ENCODE measurements around the gene ANO2. TPM values are rescaled to one million over a fixed set of nuclear protein-coding genes. Genes with fewer than 3 reads are reported as not detected.

ANO2 gene
- polyA plus RNA-seq, 2 donors: 1.3 to 1.4 TPM

GRCh38 chr12:5923043-5923605, 21.9 kb downstream of the ANO2 start:
- peaks cover 0 to 4% of the 10 kb centered on the region in 2 donors for H3K9me3 ChIP-seq (ENCODE audit: control insufficient read depth in 2 of 2, insufficient read depth in 1 of 2, low read depth in 1 of 2, low read length in 1 of 2)
- no peak overlapping the region for H3K4me3 ChIP-seq (ENCODE audit: low read depth in 1 of 2, low read length in 2 of 2)
- 64 to 66% methylated on average over 12 to 14 of the region's 14 CpGs for WGBS, 2 donors
- H3K4me1 ChIP-seq (ENCODE audit: control insufficient read depth in 2 of 2, insufficient read depth in 2 of 2, low read length in 1 of 2): no peaks in the 10 kb centered on the region
- H3K27me3 ChIP-seq (ENCODE audit: control insufficient read depth in 1 of 2, insufficient read depth in 2 of 2, low read length in 2 of 2): no peaks in the 10 kb centered on the region
- no peak overlapping the region for H3K27ac ChIP-seq (ENCODE audit: low read depth in 2 of 2, low read length in 1 of 2)
- H3K36me3 ChIP-seq (ENCODE audit: control insufficient read depth in 2 of 2, insufficient read depth in 2 of 2, low read length in 1 of 2): no peaks in the 10 kb centered on the region

GRCh38 chr12:5921966-5922899, 22.8 kb downstream of the ANO2 start:
- WGBS, 2 donors: 70 to 73% methylated on average over 15 of the region's 15 CpGs
- Histone ChIP-seq H3K36me3 (ENCODE audit: control insufficient read depth in 2 of 2, insufficient read depth in 2 of 2, low read length in 1 of 2) (no peaks in the 10 kb centered on the region), H3K4me1 (ENCODE audit: control insufficient read depth in 2 of 2, insufficient read depth in 2 of 2, low read length in 1 of 2) (no peaks in the 10 kb centered on the region), H3K27ac (ENCODE audit: low read depth in 2 of 2, low read length in 1 of 2) (no peak overlapping the region), H3K9me3 (ENCODE audit: control insufficient read depth in 2 of 2, insufficient read depth in 1 of 2, low read depth in 1 of 2, low read length in 1 of 2) (peaks cover 0 to 4% of the 10 kb centered on the region in 2 donors), H3K27me3 (ENCODE audit: control insufficient read depth in 1 of 2, insufficient read depth in 2 of 2, low read length in 2 of 2) (no peaks in the 10 kb centered on the region), H3K4me3 (ENCODE audit: low read depth in 1 of 2, low read length in 2 of 2) (no peak overlapping the region)

- H3K36me3 ChIP-seq (ENCODE audit: control insufficient read depth in 2 of 2, insufficient read depth in 2 of 2, low read length in 1 of 2): no peaks in the 10 kb centered on the region
- H3K4me1 ChIP-seq (ENCODE audit: control insufficient read depth in 2 of 2, insufficient read depth in 2 of 2, low read length in 1 of 2): no peaks in the 10 kb centered on the region
- WGBS, 2 donors: 90 to 95% methylated on average over 25 of the region's 25 CpGs
- peaks cover 0 to 4% of the 10 kb centered on the region in 2 donors for H3K9me3 ChIP-seq (ENCODE audit: control insufficient read depth in 2 of 2, insufficient read depth in 1 of 2, low read depth in 1 of 2, low read length in 1 of 2)
- H3K4me3 ChIP-seq (ENCODE audit: low read depth in 1 of 2, low read length in 2 of 2): no peak overlapping the region
- no peaks in the 10 kb centered on the region for H3K27me3 ChIP-seq (ENCODE audit: control insufficient read depth in 1 of 2, insufficient read depth in 2 of 2, low read length in 2 of 2)
- H3K27ac ChIP-seq (ENCODE audit: low read depth in 2 of 2, low read length in 1 of 2): no peak overlapping the region
These were observed 23.8 kb downstream of the ANO2 start for GRCh38 chr12:5921027-5921909.

- no peaks in the 10 kb centered on the region for H3K4me1 ChIP-seq (ENCODE audit: control insufficient read depth in 2 of 2, insufficient read depth in 2 of 2, low read length in 1 of 2)
- H3K27ac ChIP-seq (ENCODE audit: low read depth in 2 of 2, low read length in 1 of 2): no peak overlapping the region
- 74 to 75% methylated on average over 9 of the region's 9 CpGs for WGBS, 2 donors
- H3K4me3 ChIP-seq (ENCODE audit: low read depth in 1 of 2, low read length in 2 of 2): no peak overlapping the region
- peaks cover 0 to 4% of the 10 kb centered on the region in 2 donors for H3K9me3 ChIP-seq (ENCODE audit: control insufficient read depth in 2 of 2, insufficient read depth in 1 of 2, low read depth in 1 of 2, low read length in 1 of 2)
- H3K27me3 ChIP-seq (ENCODE audit: control insufficient read depth in 1 of 2, insufficient read depth in 2 of 2, low read length in 2 of 2): no peaks in the 10 kb centered on the region
- H3K36me3 ChIP-seq (ENCODE audit: control insufficient read depth in 2 of 2, insufficient read depth in 2 of 2, low read length in 1 of 2): no peaks in the 10 kb centered on the region
These were observed 28.2 kb downstream of the ANO2 start for GRCh38 chr12:5916785-5917290.

- Histone ChIP-seq H3K4me1 (ENCODE audit: control insufficient read depth in 2 of 2, insufficient read depth in 2 of 2, low read length in 1 of 2) (no peaks in the 10 kb centered on the region), H3K9me3 (ENCODE audit: control insufficient read depth in 2 of 2, insufficient read depth in 1 of 2, low read depth in 1 of 2, low read length in 1 of 2) (peaks cover 0 to 4% of the 10 kb centered on the region in 2 donors), H3K27ac (ENCODE audit: low read depth in 2 of 2, low read length in 1 of 2) (no peak overlapping the region), H3K36me3 (ENCODE audit: control insufficient read depth in 2 of 2, insufficient read depth in 2 of 2, low read length in 1 of 2) (no peaks in the 10 kb centered on the region), H3K4me3 (ENCODE audit: low read depth in 1 of 2, low read length in 2 of 2) (no peak overlapping the region), H3K27me3 (ENCODE audit: control insufficient read depth in 1 of 2, insufficient read depth in 2 of 2, low read length in 2 of 2) (no peaks in the 10 kb centered on the region)
- 83 to 90% methylated on average over 4 of the region's 4 CpGs for WGBS, 2 donors
These were observed 29.5 kb downstream of the ANO2 start for GRCh38 chr12:5915511-5915910.

GRCh38 chr12:5914387-5915149, 30.5 kb downstream of the ANO2 start:
- Histone ChIP-seq H3K36me3 (ENCODE audit: control insufficient read depth in 2 of 2, insufficient read depth in 2 of 2, low read length in 1 of 2) (no peaks in the 10 kb centered on the region), H3K27me3 (ENCODE audit: control insufficient read depth in 1 of 2, insufficient read depth in 2 of 2, low read length in 2 of 2) (no peaks in the 10 kb centered on the region), H3K9me3 (ENCODE audit: control insufficient read depth in 2 of 2, insufficient read depth in 1 of 2, low read depth in 1 of 2, low read length in 1 of 2) (peaks cover 0 to 4% of the 10 kb centered on the region in 2 donors), H3K4me3 (ENCODE audit: low read depth in 1 of 2, low read length in 2 of 2) (no peak overlapping the region), H3K27ac (ENCODE audit: low read depth in 2 of 2, low read length in 1 of 2) (no peak overlapping the region), H3K4me1 (ENCODE audit: control insufficient read depth in 2 of 2, insufficient read depth in 2 of 2, low read length in 1 of 2) (no peaks in the 10 kb centered on the region)
- 79 to 82% methylated on average over 11 of the region's 11 CpGs for WGBS, 2 donors

GRCh38 chr12:5913387-5913786, 31.7 kb downstream of the ANO2 start:
- Histone ChIP-seq H3K4me3 (ENCODE audit: low read depth in 1 of 2, low read length in 2 of 2) (no peak overlapping the region), H3K36me3 (ENCODE audit: control insufficient read depth in 2 of 2, insufficient read depth in 2 of 2, low read length in 1 of 2) (no peaks in the 10 kb centered on the region), H3K4me1 (ENCODE audit: control insufficient read depth in 2 of 2, insufficient read depth in 2 of 2, low read length in 1 of 2) (no peaks in the 10 kb centered on the region), H3K27me3 (ENCODE audit: control insufficient read depth in 1 of 2, insufficient read depth in 2 of 2, low read length in 2 of 2) (peaks cover 0 to 3% of the 10 kb centered on the region in 2 donors), H3K9me3 (ENCODE audit: control insufficient read depth in 2 of 2, insufficient read depth in 1 of 2, low read depth in 1 of 2, low read length in 1 of 2) (no peaks in the 10 kb centered on the region), H3K27ac (ENCODE audit: low read depth in 2 of 2, low read length in 1 of 2) (no peak overlapping the region)
- 82 to 90% methylated on average over 9 of the region's 9 CpGs for WGBS, 2 donors

- Histone ChIP-seq H3K27ac (ENCODE audit: low read depth in 2 of 2, low read length in 1 of 2) (no peak overlapping the region), H3K27me3 (ENCODE audit: control insufficient read depth in 1 of 2, insufficient read depth in 2 of 2, low read length in 2 of 2) (peaks cover 0 to 3% of the 10 kb centered on the region in 2 donors), H3K36me3 (ENCODE audit: control insufficient read depth in 2 of 2, insufficient read depth in 2 of 2, low read length in 1 of 2) (no peaks in the 10 kb centered on the region), H3K4me3 (ENCODE audit: low read depth in 1 of 2, low read length in 2 of 2) (no peak overlapping the region), H3K4me1 (ENCODE audit: control insufficient read depth in 2 of 2, insufficient read depth in 2 of 2, low read length in 1 of 2) (peaks cover 0 to 2% of the 10 kb centered on the region in 2 donors), H3K9me3 (ENCODE audit: control insufficient read depth in 2 of 2, insufficient read depth in 1 of 2, low read depth in 1 of 2, low read length in 1 of 2) (no peaks in the 10 kb centered on the region)
- WGBS, 2 donors: 75 to 77% methylated on average over 19 of the region's 19 CpGs
These were observed 32.4 kb downstream of the ANO2 start for GRCh38 chr12:5912437-5913334.
